Large intestine (tissue), 3 donors: Measurements from ENCODE around the gene ZNF780A. TPM values are rescaled to one million over a fixed set of nuclear protein-coding genes. Genes with fewer than 3 reads are reported as not detected.
A peak's percentile ranks its signal among the peaks of the same experiment; 100 is the strongest.
"Not testable (repeated sequence)": the region's sequence is repeated elsewhere in the genome, so short reads cannot be mapped to it uniquely, and the experiment has no call there.

Source experiments
- DNase-seq, 2 donors: peaks; one replicate each; pipeline versions ENCODE4 v3.0.0 to v3.0.0-alpha.2; 2013
- H3K27ac ChIP-seq: one replicate; pipeline ENCODE4 v1.5.1; 2013; ENCODE audit warnings: low read length
- H3K27me3 ChIP-seq: 2 replicates; pipeline ENCODE4 v1.6.1; 2013; ENCODE audit warnings: low read length; ENCODE audit not compliant: control insufficient read depth, insufficient read depth
- H3K36me3 ChIP-seq: 2 replicates; pipeline ENCODE4 v1.6.1; 2013; ENCODE audit warnings: low read length; ENCODE audit not compliant: control insufficient read depth, insufficient read depth
- H3K4me1 ChIP-seq: one replicate; pipeline ENCODE4 v1.6.1; 2013; ENCODE audit warnings: low read length; ENCODE audit not compliant: control insufficient read depth, insufficient read depth
- H3K4me3 ChIP-seq: one replicate; pipeline ENCODE4 v1.5.1; 2013; ENCODE audit warnings: low read length
- H3K9me3 ChIP-seq: one replicate; pipeline ENCODE4 v1.6.1; 2013; ENCODE audit warnings: mild to moderate bottlenecking, low read depth, low read length, moderate library complexity; ENCODE audit not compliant: control insufficient read depth
- whole genome bisulfite sequencing: methylation state at CpG from one replicate; pipeline ENCODE4 v1.1.5; 2013; ENCODE audit warnings: low lambda C conversion rate; ENCODE audit not compliant: insufficient coverage; 5-methylcytosine and 5-hydroxymethylcytosine counted together
- polyA plus RNA-seq: library from polyadenylated mRNA; unstranded; fragments of 120-200 nt; gene quantifications from one replicate; pipeline ENCODE4 v1.2.1, GENCODE V29; 2013

ZNF780A gene
- polyA plus RNA-seq, 1 donor: 16.0 TPM

DNA sequence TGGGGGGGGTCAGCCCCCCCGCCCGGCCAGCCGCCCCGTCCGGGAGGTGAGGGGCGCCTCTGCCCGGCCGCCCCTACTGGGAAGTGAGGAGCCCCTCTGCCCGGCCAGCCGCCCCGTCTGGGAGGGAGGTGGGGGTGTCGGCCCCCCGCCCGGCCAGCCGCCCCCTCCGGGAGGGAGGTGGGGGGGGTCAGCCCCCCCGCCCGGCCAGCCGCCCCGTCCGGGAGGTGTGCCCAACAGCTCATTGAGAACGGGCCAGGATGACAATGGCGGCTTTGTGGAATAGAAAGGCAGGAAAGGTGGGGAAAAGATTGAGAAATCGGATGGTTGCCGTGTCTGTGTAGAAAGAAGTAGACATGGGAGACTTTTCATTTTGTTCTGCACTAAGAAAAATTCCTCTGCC, 27.9 kb upstream of the ZNF780A start:
- H3K27me3 ChIP-seq, DNase-seq, H3K9me3 ChIP-seq, H3K4me1 ChIP-seq, H3K27ac ChIP-seq, H3K36me3 ChIP-seq, H3K4me3 ChIP-seq: not testable (repeated sequence)
- WGBS: no CpG with 5 or more reads among the region's 25 CpGs

DNA sequence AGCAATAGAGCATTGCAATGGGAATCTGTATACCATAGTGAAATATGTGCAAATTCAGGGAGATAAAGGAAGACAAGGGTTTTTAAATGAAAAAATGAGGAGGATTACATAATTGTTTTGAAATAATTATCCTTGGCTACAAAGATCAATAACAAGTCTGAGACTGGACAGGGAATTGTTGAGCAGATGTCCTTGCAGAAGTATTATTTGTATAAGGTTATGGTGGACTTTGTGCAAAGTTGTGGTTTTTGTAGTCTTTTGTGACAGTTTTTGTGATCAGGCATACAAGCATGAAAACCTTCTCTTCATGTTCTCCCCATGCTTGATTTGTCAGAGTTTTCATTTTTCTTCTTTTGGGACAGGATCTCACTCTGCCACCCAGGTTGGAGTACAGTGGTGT, 25.3 kb upstream of the ZNF780A start:
- no peaks in the 10 kb centered on the region for H3K27me3 ChIP-seq

DNA sequence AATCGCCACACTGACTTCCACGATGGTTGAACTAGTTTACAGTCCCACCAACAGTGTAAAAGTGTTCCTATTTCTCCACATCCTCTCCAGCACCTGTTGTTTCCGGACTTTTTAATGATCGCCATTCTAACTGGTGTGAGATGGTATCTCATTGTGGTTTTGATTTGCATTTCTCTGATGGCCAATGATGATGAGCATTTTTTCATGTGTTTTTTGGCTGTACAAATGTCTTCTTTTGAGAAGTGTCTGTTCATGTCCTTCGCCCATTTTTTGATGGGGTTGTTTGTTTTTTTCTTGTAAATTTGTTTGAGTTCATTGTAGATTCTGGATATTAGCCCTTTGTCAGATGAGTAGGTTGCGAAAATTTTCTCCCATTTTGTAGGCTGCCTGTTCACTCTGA, 23.4 kb upstream of the ZNF780A start:
- H3K4me3 ChIP-seq, H3K9me3 ChIP-seq, H3K36me3 ChIP-seq, H3K27ac ChIP-seq, H3K4me1 ChIP-seq, DNase-seq, H3K27me3 ChIP-seq: not testable (repeated sequence)
- WGBS: no CpG with 5 or more reads among the region's 6 CpGs

More for the DNA sequence above, 25.3 kb upstream of the ZNF780A start:
- no peak for DNase-seq
- Histone ChIP-seq H3K9me3 (peaks cover 4% of the 10 kb centered on the region), H3K36me3 (no peaks in the 10 kb centered on the region), H3K27ac (no peak overlapping the region), H3K4me1 (no peaks in the 10 kb centered on the region), H3K4me3 (no peak overlapping the region)

DNA sequence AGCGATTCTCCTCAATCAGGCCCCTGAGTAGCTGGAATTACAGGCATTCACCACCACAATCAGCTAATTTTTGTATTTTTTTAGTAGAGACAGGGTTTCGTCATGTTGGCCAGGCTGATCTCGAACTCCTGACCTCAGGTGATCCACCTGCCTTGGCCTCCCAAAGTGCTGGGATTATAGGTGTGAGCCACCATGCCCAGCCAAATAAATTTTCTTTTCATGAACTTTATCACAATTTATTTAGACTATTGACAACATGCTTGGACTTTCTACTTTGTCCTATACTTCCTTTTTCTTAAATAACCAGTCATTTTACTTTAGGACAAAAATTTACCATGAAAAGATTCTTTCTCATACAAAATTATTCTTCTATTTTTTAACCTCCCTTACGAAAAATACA, 21.5 kb upstream of the ZNF780A start:
- H3K4me3 ChIP-seq, H3K4me1 ChIP-seq, H3K9me3 ChIP-seq, DNase-seq, H3K27ac ChIP-seq, H3K27me3 ChIP-seq, H3K36me3 ChIP-seq: not testable (repeated sequence)
- 64% methylated on average over 1 of the region's 4 CpGs for WGBS

DNA sequence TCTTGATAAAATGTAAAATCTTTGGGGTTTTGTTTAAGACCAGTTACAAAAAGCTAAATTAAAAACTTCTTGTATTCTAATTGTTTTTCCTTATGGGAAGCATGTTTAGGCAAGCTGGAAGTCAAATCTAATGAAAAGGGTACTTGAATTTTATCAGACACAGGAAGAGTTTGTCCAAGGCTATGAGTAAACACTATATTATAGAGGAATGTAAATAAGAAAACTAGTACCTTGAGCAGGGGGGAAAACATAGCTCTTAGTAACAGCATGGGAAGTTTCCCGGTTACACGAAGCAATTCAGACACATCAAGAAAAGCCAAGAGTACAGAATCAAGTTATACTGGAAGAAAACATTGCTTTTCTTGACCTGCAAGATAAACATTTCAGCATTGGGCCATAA, 19.8 kb upstream of the ZNF780A start:
- DNase-seq: no peak
- Histone ChIP-seq H3K27ac (no peak overlapping the region), H3K36me3 (no peaks in the 10 kb centered on the region), H3K27me3 (no peaks in the 10 kb centered on the region), H3K4me3 (no peak overlapping the region), H3K4me1 (no peaks in the 10 kb centered on the region), H3K9me3 (peaks cover 5% of the 10 kb centered on the region)
- no CpG with 5 or more reads among the region's 2 CpGs for WGBS

DNA sequence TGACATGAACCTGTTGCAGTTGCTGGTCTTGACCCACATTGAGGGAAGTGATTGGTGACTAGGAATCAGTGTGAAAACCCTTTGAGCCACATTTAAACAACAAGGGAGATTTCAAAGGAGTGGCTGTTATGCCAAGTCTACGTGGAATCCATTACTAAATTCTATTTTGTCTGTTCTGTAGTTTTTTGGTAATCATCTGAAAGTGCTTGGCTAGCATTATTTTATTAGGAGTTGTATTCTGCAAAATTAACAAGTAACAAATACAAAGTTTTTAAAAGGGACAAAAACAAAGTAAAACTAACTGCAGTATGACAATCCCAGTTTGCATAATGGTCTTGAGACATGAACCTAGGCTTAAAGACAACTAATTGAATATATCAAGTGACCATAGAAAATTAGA, 14.0 kb upstream of the ZNF780A start:
- peaks cover 3% of the 10 kb centered on the region for H3K9me3 ChIP-seq
- DNase-seq: no peak
- WGBS: 83% methylated on average over 1 of the region's 1 CpG
- no peak overlapping the region for H3K27ac ChIP-seq
- H3K4me3 ChIP-seq: no peak overlapping the region
- no peaks in the 10 kb centered on the region for H3K36me3 ChIP-seq
- no peaks in the 10 kb centered on the region for H3K27me3 ChIP-seq
- no peaks in the 10 kb centered on the region for H3K4me1 ChIP-seq

DNA sequence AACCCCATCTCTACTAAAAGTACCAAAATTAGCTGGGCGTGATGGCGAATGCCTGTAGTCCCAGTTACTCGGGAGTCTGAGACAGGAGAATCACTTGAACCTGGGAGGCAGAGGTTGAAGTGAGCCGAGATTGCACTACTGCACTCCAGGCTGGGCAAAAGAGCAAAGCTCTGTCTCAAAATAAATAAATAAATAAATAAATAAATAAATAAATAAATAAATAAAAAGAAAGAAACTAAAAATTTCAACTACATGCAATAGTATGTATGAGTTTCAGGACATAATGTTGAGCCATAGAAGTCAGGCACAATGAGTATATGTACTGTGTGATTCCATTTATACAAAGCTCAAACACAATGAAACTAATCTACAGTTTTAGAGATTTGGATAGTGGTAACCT, 12.9 kb upstream of the ZNF780A start:
- H3K27me3 ChIP-seq: no peaks in the 10 kb centered on the region
- H3K36me3 ChIP-seq: no peaks in the 10 kb centered on the region
- DNase-seq: no peak
- 89% methylated on average over 1 of the region's 4 CpGs for WGBS
- no peaks in the 10 kb centered on the region for H3K9me3 ChIP-seq
- no peak overlapping the region for H3K4me3 ChIP-seq
- no peaks in the 10 kb centered on the region for H3K4me1 ChIP-seq
- H3K27ac ChIP-seq: no peak overlapping the region

DNA sequence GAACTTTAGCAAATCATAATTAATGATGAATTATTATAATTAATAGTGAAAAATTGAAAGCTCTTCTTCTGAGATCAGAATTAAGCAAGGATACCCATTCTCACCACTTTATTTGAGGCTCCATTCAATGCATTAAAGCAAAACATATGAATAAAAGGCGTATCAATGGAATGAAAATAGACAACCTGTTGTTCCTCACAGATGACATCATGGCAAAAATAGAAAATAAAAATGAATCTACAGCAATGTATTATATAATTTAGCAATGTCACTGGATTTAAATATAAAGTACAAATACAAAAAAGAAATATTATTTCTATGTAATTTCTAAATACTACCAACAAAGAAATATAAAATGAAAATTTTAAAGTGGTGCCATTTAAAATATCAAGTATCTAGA, 11.1 kb upstream of the ZNF780A start:
- H3K36me3 ChIP-seq: no peaks in the 10 kb centered on the region
- no peaks in the 10 kb centered on the region for H3K4me1 ChIP-seq
- no peak overlapping the region for H3K4me3 ChIP-seq
- no peak overlapping the region for H3K27ac ChIP-seq
- no peaks in the 10 kb centered on the region for H3K27me3 ChIP-seq
- H3K9me3 ChIP-seq: no peaks in the 10 kb centered on the region
- DNase-seq: no peak
- whole genome bisulfite sequencing: no CpG with 5 or more reads among the region's 1 CpG

DNA sequence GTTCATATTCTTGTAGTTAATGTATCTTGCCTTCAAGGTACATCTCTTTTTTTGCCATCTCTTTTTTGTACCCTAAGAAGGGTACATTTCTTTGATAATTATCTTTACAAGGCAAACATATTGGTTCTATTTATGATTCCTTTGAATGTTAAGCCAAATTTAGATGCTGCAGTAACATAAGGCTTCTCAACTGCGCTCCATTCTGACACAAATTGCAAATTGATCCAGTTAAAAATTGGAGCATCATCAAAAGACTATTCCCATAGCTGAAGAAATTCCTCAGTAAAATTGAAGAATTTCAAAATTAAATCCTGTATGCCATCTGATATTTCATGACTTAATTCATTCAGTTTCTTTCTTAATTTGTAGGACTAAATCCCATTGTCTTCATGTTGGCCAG, 2.7 kb upstream of the ZNF780A start:
- DNase-seq: no peak
- no peak overlapping the region for H3K4me3 ChIP-seq
- WGBS: no CpG with 5 or more reads among the region's 1 CpG
- no peaks in the 10 kb centered on the region for H3K4me1 ChIP-seq
- H3K27me3 ChIP-seq: peaks cover 5% of the 10 kb centered on the region
- H3K27ac ChIP-seq: no peak overlapping the region
- no peaks in the 10 kb centered on the region for H3K9me3 ChIP-seq
- H3K36me3 ChIP-seq: no peaks in the 10 kb centered on the region

DNA sequence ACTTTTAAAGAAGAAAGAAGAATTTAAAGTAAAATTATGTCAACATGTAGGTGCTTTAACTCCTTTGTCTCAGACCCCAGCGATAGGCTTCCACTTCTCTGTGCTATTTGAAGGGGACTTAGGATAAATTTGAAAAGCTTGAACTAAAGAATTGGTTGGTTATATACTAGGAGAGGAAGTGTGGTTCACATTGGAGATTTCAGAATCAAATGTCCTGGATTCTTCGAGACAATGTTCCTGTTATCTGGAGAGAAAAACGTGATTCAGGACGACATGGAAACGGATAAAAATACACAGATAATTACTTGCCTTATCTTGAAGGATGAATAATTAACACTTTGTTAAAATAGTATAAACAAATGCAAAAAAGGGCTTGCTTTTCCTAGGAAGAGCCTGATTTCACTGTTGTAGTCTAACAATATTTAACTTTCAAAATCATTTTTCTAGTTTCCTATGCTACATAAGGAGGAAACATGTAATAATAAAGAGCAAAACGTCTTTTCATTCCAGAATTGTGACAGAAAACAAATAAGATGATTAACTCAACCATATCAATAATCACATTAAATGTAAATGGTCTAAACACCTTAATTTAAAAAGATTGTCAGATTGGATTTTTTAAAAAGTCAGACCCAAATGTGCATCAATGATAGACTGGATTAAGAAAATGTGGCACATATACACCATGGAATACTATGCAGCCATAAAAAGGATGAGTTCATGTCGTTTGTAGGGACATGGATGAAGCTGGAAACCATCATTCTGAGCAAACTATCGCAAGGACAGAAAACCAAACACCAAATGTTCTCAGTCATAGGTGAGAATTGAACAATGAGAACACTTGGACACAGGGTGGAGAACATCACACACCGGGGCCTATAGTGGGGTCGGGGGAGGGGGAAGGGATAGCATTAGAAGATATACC, 724 bp upstream of the ZNF780A start:
- H3K4me1 ChIP-seq: no peaks in the 10 kb centered on the region
- no peaks in the 10 kb centered on the region for H3K36me3 ChIP-seq
- DNase-seq: no peak

DNA sequence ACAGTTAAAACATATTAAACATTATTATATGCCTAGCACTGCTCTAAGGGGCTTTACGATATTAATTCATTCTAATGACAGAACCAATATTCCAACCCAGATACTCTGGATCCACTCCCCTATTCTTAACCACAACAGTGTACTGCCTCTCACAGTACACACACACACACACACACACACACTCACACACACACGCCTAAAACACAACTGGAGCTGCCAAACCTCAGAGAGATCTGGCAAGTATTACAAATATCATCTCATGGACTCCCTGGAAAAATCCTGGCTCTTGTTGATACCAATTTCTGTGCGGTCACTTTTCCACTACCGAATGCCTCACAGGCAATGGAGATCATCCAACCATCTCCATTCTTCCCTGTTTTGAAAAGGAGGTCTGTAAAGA, 1.3 kb downstream of the ZNF780A start:
- H3K9me3 ChIP-seq: peaks cover 3% of the 10 kb centered on the region
- DNase-seq: no peak
- H3K4me1 ChIP-seq: no peaks in the 10 kb centered on the region
- H3K27ac ChIP-seq: no peak overlapping the region
- H3K36me3 ChIP-seq: peaks cover 2% of the 10 kb centered on the region
- peak overlapping the region; percentile 91 for H3K4me3 ChIP-seq
- no peaks in the 10 kb centered on the region for H3K27me3 ChIP-seq
- WGBS: 100% methylated on average over 2 of the region's 4 CpGs

More for the DNA sequence above, 724 bp upstream of the ZNF780A start:
- WGBS: 29% methylated on average over 2 of the region's 10 CpGs
- peak overlapping the region; percentile 93 for H3K27ac ChIP-seq
- H3K27me3 ChIP-seq: peaks cover 5% of the 10 kb centered on the region
- peaks cover 3% of the 10 kb centered on the region for H3K9me3 ChIP-seq
- peak overlapping the region; percentile 91 for H3K4me3 ChIP-seq
